ENCODE measurements around the gene PHYH.
"Not testable (repeated sequence)": the region's sequence is repeated elsewhere in the genome, so short reads cannot be mapped to it uniquely, and the experiment has no call there.

Gene PHYH

GRCh38 chr10:13334556-13334955 is 34.7 kb upstream of the PHYH start:
- ATAC-seq (replicated peaks) (no peak), DNase-seq (no peak)
- H3K27me3 Mint-ChIP-seq = no peaks in the 10 kb centered on the region

GRCh38 chr10:13331646-13332045 is 31.8 kb upstream of the PHYH start:
- H3K4me3 Mint-ChIP-seq = no peak overlapping the region
- DNase-seq (no peak), ATAC-seq (replicated peaks) (no peak)
- no peak overlapping the region for H3K27ac Mint-ChIP-seq
- H3K36me3 Mint-ChIP-seq (ENCODE audit: insufficient read depth) = peaks cover 43% of the 10 kb centered on the region
- H3K27me3 Mint-ChIP-seq = no peaks in the 10 kb centered on the region
- no peaks in the 10 kb centered on the region for H3K9me3 Mint-ChIP-seq
- no peaks in the 10 kb centered on the region for H3K4me1 Mint-ChIP-seq (ENCODE audit: low read depth in 2 of 2)

More at GRCh38 chr10:13334556-13334955, 34.7 kb upstream of the PHYH start:
- H3K4me3 Mint-ChIP-seq = no peak overlapping the region
- peaks cover 34% of the 10 kb centered on the region for H3K36me3 Mint-ChIP-seq (ENCODE audit: insufficient read depth)
- no peak overlapping the region for H3K27ac Mint-ChIP-seq
- H3K9me3 Mint-ChIP-seq = no peaks in the 10 kb centered on the region
- peaks cover 4 to 8% of the 10 kb centered on the region in 2 donors for H3K4me1 Mint-ChIP-seq (ENCODE audit: low read depth in 2 of 2)

- H3K4me3 Mint-ChIP-seq; H3K4me1 Mint-ChIP-seq (ENCODE audit: low read depth in 2 of 2); ATAC-seq (replicated peaks); H3K27ac Mint-ChIP-seq; H3K9me3 Mint-ChIP-seq; H3K27me3 Mint-ChIP-seq; DNase-seq: not testable (repeated sequence)
- peaks cover 45% of the 10 kb centered on the region for H3K36me3 Mint-ChIP-seq (ENCODE audit: insufficient read depth)
Measured at GRCh38 chr10:13330980-13331379, 31.1 kb upstream of the PHYH start.

GRCh38 chr10:13329565-13329964 is 29.7 kb upstream of the PHYH start:
- DNase-seq (no peak), ATAC-seq (replicated peaks) (no peak)
- H3K27ac Mint-ChIP-seq = no peak overlapping the region
- H3K4me3 Mint-ChIP-seq = no peak overlapping the region
- H3K36me3 Mint-ChIP-seq (ENCODE audit: insufficient read depth) = peaks cover 54% of the 10 kb centered on the region
- no peaks in the 10 kb centered on the region for H3K27me3 Mint-ChIP-seq
- H3K9me3 Mint-ChIP-seq = no peaks in the 10 kb centered on the region
- no peaks in the 10 kb centered on the region for H3K4me1 Mint-ChIP-seq (ENCODE audit: low read depth in 2 of 2)

- Mint-ChIP-seq H3K9me3 (no peaks in the 10 kb centered on the region), H3K27me3 (no peaks in the 10 kb centered on the region), H3K4me3 (no peak overlapping the region), H3K36me3 (ENCODE audit: insufficient read depth) (peaks cover 59% of the 10 kb centered on the region), H3K27ac (peak overlapping the region in 1 of 2 donors; percentile 26), H3K4me1 (ENCODE audit: low read depth in 2 of 2) (no peaks in the 10 kb centered on the region)
- no peak for ATAC-seq (replicated peaks)
- no peak for DNase-seq
Measured at GRCh38 chr10:13328613-13329012, 28.7 kb upstream of the PHYH start.

GRCh38 chr10:13328126-13328525 is 28.3 kb upstream of the PHYH start:
- no peaks in the 10 kb centered on the region for H3K9me3 Mint-ChIP-seq
- no peaks in the 10 kb centered on the region for H3K27me3 Mint-ChIP-seq
- H3K4me3 Mint-ChIP-seq = no peak overlapping the region
- no peaks in the 10 kb centered on the region for H3K4me1 Mint-ChIP-seq (ENCODE audit: low read depth in 2 of 2)
- peak overlapping the region in 1 of 2 donors; percentile 26 for H3K27ac Mint-ChIP-seq
- DNase-seq (no peak), ATAC-seq (replicated peaks) (no peak)
- H3K36me3 Mint-ChIP-seq (ENCODE audit: insufficient read depth) = peaks cover 56% of the 10 kb centered on the region

GRCh38 chr10:13327534-13327933 is 27.7 kb upstream of the PHYH start:
- DNase-seq (no peak), ATAC-seq (replicated peaks) (no peak)
- Mint-ChIP-seq H3K27me3 (no peaks in the 10 kb centered on the region), H3K4me1 (ENCODE audit: low read depth in 2 of 2) (no peaks in the 10 kb centered on the region), H3K4me3 (no peak overlapping the region), H3K27ac (no peak overlapping the region), H3K36me3 (ENCODE audit: insufficient read depth) (peaks cover 57% of the 10 kb centered on the region), H3K9me3 (no peaks in the 10 kb centered on the region)

GRCh38 chr10:13322615-13323148 is 22.8 kb upstream of the PHYH start:
- peaks cover 63% of the 10 kb centered on the region for H3K36me3 Mint-ChIP-seq (ENCODE audit: insufficient read depth)
- ATAC-seq (replicated peaks) = no peak
- no peak for DNase-seq
- H3K4me3 Mint-ChIP-seq = no peak overlapping the region
- H3K9me3 Mint-ChIP-seq = no peaks in the 10 kb centered on the region
- peak overlapping the region in 1 of 2 donors; percentile 60 for H3K27ac Mint-ChIP-seq
- no peaks in the 10 kb centered on the region for H3K27me3 Mint-ChIP-seq
- H3K4me1 Mint-ChIP-seq (ENCODE audit: low read depth in 2 of 2) = no peaks in the 10 kb centered on the region

- no peaks in the 10 kb centered on the region for H3K27me3 Mint-ChIP-seq
- H3K36me3 Mint-ChIP-seq (ENCODE audit: insufficient read depth) = peaks cover 54% of the 10 kb centered on the region
- H3K27ac Mint-ChIP-seq = peak overlapping the region in 1 of 2 donors; percentile 71
- no peak for DNase-seq
- no peak overlapping the region for H3K4me3 Mint-ChIP-seq
- no peak for ATAC-seq (replicated peaks)
- no peaks in the 10 kb centered on the region for H3K4me1 Mint-ChIP-seq (ENCODE audit: low read depth in 2 of 2)
- no peaks in the 10 kb centered on the region for H3K9me3 Mint-ChIP-seq
Measured at GRCh38 chr10:13321576-13321975, 21.7 kb upstream of the PHYH start.

- H3K27ac Mint-ChIP-seq = peak overlapping the region in 1 of 2 donors; percentile 73
- DNase-seq (no peak), ATAC-seq (replicated peaks) (no peak)
- no peaks in the 10 kb centered on the region for H3K27me3 Mint-ChIP-seq
- no peaks in the 10 kb centered on the region for H3K9me3 Mint-ChIP-seq
- no peaks in the 10 kb centered on the region for H3K4me1 Mint-ChIP-seq (ENCODE audit: low read depth in 2 of 2)
- no peak overlapping the region for H3K4me3 Mint-ChIP-seq
- peaks cover 33% of the 10 kb centered on the region for H3K36me3 Mint-ChIP-seq (ENCODE audit: insufficient read depth)
Measured at GRCh38 chr10:13319166-13319565, 19.3 kb upstream of the PHYH start.

GRCh38 chr10:13317474-13317873 is 17.6 kb upstream of the PHYH start:
- no peak for DNase-seq
- peaks cover 25% of the 10 kb centered on the region for H3K36me3 Mint-ChIP-seq (ENCODE audit: insufficient read depth)

GRCh38 chr10:13316635-13317311 is 16.9 kb upstream of the PHYH start:
- Mint-ChIP-seq H3K4me3 (no peak overlapping the region), H3K9me3 (no peaks in the 10 kb centered on the region), H3K27me3 (no peaks in the 10 kb centered on the region), H3K4me1 (ENCODE audit: low read depth in 2 of 2) (no peaks in the 10 kb centered on the region), H3K36me3 (ENCODE audit: insufficient read depth) (peaks cover 19% of the 10 kb centered on the region), H3K27ac (peak overlapping the region in 1 of 2 donors; percentile 62)
- ATAC-seq (replicated peaks) (no peak), DNase-seq (no peak)

More at GRCh38 chr10:13317474-13317873, 17.6 kb upstream of the PHYH start:
- peak overlapping the region in 1 of 2 donors; percentile 62 for H3K27ac Mint-ChIP-seq
- no peaks in the 10 kb centered on the region for H3K4me1 Mint-ChIP-seq (ENCODE audit: low read depth in 2 of 2)
- H3K9me3 Mint-ChIP-seq = no peaks in the 10 kb centered on the region
- H3K4me3 Mint-ChIP-seq = no peak overlapping the region
- no peaks in the 10 kb centered on the region for H3K27me3 Mint-ChIP-seq
- no peak for ATAC-seq (replicated peaks)

GRCh38 chr10:13315361-13315760 is 15.5 kb upstream of the PHYH start:
- Mint-ChIP-seq H3K27me3 (no peaks in the 10 kb centered on the region), H3K4me1 (ENCODE audit: low read depth in 2 of 2) (no peaks in the 10 kb centered on the region), H3K27ac (no peak overlapping the region), H3K4me3 (no peak overlapping the region), H3K36me3 (ENCODE audit: insufficient read depth) (peaks cover 10% of the 10 kb centered on the region), H3K9me3 (no peaks in the 10 kb centered on the region)
- no peak for DNase-seq
- no peak for ATAC-seq (replicated peaks)

GRCh38 chr10:13311177-13311575 is 11.3 kb upstream of the PHYH start:
- no peak for DNase-seq
- Mint-ChIP-seq H3K36me3 (ENCODE audit: insufficient read depth) (peaks cover 6% of the 10 kb centered on the region), H3K9me3 (no peaks in the 10 kb centered on the region), H3K4me3 (no peak overlapping the region), H3K27me3 (no peaks in the 10 kb centered on the region), H3K27ac (no peak overlapping the region), H3K4me1 (ENCODE audit: low read depth in 2 of 2) (no peaks in the 10 kb centered on the region)
- no peak for ATAC-seq (replicated peaks)
